HG03097 (cell line): ENCODE results near the gene KL.

Source experiments
- ATAC-seq: cut with Tn5 transposase; IDR thresholded peaks from one replicate; pipeline ENCODE4 v1.9.1; 2021; ENCODE audit not compliant: unreplicated experiment, low FRiP score

The KL gene

DNA sequence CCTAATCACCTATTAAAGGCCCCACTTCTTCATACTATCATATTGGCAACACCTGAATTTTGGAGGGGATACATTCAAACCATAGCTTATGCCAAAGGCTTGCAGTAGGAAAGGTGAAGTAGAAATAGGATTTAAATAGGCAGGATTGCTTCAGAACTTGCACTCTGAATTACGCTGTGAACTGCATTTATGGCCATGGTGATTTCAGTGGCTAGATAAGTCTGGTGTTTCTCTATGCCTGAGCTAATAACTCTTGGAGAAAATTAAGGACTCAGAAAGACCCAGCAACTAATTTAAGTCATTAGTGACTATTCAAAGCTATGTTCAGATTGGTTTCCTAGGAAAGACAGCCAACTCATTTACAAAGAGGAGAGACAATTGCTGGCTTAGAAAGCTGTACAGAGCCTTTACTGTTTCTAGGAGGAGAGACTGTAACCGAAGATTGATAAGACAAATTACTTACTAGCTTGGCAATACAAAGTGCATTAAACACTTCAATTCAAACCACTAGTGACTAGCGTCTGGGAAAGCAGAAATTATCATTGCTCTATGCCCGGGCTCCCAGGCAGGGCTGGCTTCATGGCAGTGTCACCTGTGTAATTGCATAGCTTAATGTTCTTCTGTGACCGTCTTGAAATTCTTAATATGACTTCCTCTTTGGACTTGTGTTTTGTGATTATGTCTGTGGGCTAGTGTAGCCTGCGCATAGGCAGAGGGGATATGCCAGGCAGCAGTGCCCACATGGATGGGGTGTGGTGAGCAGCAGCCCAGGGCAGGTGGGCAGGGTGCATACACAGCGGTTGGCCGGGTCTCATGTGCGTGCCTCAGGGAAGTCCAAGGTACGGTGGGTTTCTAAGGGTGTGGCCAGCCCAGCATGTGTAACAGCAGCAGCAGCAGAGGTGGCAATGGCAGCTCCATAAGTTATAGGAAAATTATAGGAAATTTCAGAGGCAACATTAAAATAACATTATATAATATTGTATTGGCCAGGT, 60.1 kb downstream of the KL start:
- no peak for ATAC-seq

DNA sequence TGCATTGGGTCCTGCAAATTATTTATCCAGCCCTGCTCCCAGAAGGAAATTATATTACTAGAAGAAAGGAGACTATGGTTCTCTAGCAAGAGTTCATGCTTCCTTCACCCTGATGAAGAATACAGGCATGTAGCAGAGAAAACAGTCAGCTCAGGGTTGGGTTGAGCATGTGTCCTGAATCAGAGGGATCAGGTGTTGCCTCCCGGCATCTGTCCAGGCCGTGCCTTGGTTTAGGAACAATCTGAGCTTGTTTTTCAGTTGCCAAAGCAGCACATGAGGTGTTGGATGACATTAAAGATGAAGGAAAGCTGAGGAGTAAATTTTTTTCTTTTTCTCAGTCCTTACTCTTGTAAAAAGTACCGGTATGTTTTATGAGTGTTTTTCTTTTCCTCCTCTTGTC, 62.0 kb downstream of the KL start:
- no peak for ATAC-seq

DNA sequence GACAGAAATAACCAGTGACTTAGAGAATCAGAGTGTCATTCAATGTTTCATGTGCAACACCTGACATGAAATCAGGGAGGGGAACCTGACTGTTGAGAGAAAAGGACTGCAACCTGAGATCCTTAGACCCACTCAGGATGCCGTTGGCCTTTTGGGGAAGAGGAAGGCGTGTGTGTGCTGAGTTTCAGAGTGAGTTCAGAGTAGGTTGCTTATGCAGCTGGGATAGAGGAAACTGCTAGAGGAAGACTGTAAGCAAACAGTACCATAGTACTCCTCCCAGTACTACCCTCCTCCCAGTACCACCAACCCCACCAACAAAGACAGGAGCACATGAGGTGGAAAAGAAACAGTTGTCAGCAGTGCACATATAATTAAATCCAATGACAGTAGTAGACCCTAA, 63.7 kb downstream of the KL start:
- ATAC-seq, result no peak

DNA sequence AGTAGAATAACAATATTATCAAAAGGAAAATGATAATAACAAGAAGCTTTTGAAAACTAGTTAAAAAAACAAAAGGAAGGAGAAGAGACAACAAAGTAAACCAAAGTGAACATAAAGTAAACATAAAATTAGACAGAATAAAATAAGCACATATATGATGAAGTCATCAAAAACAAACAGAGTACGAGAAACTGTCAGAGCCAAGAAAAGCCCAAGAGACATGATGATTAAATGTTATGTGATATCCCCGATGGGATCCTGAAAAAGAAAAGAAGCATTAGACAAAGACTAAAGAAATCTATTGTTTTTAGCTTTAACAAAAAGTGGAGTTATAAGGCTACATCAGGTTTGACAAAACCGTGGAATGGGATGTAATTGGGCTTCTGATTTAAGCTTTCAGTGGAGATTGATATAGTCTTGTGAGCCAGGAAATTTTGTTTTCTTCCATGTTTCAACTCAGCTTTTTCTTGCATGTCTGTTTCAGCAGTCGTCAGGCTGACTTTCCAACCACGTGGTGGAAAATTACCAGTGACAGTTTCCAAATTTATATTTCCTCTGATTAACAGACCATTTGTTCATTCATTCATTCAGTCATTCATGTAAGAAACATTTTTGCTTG, 64.9 kb downstream of the KL start:
- ATAC-seq, result no peak

DNA sequence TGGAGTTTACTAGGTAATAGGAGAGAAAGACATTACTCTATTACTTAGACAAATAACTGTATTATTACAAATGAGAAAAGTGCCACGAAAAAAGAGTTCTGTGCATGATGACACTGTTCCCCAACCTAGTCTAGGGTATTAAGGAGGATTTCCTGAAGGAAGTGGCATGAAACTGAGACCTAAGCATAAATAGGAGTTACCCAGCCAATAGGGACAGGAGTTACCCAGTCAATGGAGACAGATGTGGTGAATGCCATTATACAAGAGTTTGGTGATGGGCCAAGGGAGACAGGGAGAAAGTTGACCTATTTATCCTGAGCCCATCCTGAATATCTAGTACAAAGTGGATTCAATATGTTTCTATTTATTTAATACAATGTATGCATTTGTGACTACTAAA, 65.4 kb downstream of the KL start:
- no peak for ATAC-seq

DNA sequence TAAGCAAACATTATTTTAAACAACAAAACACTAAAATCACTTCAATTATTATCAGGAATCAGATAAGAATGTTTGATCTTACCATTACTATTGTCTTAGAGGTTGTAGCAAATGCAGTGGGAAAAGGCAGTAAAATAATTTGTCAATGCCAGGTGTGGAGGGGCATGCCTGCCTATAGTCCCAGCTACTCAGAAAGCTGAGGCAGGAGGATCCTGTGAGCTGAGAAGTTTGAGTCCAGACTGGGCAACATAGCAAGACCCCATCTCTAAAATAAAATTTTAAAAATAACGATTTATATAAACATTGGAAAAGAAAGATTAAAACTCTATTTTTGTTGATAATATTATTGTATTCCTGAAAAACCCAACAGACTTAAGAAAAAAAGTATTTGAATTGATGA, 66.8 kb downstream of the KL start:
- ATAC-seq, result no peak

DNA sequence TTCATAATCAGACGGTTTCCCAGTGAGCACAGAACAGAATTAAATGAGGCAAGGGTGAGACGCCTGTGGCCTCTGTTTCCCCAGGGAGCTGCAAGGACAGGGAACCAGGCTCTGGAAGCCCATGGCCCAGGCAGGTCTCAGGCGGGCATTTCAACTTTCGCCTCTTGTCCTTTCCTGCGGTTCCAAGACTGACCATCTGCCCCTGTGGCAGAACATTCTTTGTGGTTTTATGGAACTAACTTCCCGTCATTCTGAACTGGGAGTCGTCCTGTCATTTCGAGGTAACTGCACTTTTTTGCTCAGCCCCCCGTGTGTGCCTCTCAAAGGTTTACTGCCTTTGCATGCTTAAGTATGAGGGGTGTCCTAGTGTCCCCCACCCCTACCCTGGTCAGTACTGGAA, 70.9 kb downstream of the KL start:
- ATAC-seq, result no peak

DNA sequence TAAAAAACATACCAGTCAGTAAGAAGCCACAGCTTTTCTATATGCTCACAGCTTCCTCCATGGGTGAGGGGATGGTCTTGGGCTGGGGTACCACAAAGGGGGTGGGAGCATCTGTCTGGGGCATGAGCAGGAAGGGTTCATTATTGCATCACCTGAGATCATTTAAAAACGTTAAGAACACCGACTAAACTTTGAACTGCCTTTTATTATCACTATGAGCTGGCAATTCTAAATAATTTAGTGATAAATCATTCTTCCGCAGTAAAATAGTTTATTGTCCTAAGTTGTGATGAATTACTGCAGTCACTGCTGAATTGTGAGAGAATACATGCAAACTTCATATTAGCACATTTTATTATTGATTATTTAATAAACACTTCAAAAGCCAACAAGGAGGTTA, 71.6 kb downstream of the KL start:
- ATAC-seq, result no peak

DNA sequence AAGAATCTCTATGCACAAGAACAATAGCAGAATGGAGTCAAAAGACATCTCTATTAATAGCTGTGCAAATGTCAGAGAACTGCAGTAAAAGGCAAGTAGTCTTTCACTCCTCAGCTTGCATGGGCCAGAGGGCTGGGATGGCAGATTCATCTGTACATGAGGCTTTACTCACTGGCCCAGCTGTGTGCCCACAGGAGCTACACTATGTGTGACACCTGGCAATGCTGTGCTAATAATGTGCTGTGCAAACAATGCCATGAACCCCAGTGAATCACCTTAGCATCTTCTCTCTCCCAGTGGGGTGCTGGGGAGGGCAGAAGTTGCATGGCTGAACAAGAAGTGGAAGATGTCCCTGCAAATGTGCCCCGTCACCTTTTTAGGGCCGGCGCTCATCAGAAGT, 73.1 kb downstream of the KL start:
- no peak for ATAC-seq

DNA sequence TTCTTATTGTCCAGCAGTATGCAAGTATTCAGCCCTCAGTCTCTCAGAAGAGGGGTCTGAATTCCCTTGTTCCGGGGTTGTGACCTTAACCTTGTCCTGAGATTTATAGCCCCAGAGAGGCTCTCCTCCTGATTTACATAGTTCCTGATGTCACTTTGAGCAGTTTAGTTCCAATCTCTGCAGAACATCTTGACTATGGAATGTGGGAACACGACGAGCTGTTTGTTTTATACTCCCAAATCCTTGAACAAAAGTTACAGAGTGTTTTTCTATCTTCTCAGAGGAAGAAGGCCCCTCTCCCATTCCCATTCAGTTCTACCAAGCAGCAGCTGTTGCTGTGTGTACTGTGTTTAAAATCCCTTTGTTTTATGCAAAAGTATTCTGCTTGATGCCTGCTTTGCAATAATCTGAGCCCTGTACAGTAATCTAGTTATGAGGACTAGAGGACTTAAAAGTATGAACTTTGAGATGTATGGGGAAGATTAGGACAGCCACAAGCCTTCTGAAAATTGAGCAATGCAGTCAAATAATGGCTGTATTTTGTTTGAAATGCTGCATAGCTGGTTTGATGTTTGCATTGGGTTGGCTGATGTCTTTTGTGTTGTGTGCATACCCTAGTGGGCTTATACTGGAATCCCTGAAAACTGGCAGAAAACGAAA, 74.7 kb downstream of the KL start:
- no peak for ATAC-seq

DNA sequence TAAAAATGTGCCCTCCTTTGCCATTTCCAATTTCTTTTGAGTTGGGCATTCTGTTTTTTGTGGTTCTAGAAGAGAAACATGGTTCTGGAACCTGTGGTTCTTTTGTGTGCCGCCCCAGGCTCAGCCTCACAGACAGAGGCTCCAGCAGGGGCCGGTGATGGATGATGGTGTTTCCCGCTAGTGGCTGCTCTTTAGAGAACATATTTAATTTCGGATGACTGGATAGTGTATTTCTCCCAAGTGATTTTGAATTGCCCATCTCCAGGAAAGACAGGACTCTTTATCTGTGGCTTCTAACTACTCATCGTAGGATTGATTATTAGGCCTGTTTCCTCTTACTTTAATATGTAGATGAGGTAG, 75.2 kb downstream of the KL start:
- no peak for ATAC-seq

DNA sequence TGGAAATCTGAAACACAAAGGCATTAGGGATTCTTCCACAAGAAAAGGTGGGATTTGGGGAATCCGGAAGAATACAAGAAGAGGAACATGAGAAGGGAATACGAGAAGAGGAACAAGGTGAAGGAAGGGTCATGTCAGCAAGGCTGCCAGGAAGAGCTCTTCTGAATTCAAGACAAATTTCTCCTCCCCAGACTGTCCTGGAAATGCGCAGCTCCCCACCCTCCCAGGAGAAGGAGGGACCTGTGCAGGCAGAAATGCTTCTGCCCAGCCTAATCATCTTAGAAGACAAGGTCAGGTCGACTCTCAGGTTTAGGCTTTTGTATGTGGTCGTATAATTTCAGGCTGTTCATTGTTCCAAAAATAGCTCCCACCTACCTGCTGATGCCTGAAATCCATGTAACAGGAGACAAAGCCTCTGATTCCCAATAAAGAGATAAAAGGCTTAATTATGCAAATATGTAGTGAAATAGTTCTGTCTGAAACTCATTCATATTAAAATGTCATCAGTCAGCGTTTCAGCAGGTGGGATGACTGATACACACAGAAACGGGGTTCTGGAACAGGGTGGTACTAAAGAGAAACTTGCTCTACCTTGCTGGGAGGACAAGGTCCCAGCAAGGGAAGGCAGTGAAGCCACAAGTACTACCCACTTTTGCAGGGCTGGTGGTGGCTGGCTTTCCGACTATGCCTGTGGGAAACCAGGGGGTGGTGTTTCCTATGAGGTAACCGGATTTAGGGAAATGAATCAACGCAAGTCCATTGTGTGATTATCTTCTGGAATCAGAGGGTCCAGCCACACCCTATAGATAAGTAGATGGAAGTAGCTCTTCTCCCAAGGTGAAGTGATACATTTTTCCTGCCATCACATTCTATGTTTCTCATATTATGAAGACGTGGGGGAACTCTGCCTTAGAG, 76.1 kb downstream of the KL start:
- no peak for ATAC-seq

DNA sequence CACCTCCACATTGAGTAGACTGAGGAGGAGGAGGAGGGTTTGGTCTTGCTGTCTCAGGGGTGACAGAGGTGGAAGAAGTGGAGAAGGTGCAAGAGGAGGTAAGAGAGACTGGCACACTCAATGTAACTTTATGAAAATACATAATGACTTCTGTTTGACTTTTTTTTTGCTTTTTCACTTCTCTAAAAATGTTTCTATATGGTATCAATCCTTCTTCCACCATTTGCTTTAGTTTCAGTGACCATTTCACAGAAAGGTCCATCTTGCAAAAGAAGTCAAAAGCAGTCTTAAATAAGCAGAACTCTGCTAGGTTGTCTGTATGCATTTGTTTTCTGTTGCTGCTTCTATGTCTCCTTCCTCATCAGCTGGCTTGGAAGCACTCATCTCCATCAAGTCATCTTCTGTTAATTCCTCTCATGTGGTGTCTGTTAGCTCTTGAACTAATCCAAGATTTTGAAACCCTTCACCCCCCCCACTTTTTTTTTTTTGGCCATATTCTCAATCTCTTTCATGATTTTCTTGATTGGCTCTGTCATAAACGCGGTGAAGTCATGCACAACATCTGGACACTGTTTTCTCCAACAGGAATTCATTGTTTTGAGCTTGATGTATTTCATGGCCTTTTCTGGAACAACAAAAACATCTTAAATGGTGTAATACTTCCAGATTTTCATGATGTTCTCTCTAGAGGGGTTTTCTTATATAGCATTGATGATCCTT, 80.8 kb downstream of the KL start:
- no peak for ATAC-seq

DNA sequence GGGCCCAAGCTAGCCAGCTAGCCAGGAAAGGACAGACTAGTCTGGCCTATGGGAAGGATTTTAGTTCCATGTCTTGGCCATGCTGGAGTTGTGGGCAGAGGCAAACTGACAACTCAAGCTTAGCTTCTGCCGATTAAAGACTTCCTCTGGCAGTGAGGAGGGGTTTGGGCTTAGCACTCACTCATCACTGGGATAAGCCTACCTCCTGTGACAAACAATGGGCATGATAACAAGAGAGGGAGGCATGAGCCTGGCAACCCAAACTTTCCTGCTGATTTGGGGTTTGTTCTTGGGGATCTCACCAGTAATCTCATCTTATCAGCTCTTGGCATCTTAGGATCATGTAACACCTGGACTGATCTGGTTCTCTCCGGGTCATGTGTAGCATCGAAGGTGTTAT, 83.6 kb downstream of the KL start:
- no peak for ATAC-seq

DNA sequence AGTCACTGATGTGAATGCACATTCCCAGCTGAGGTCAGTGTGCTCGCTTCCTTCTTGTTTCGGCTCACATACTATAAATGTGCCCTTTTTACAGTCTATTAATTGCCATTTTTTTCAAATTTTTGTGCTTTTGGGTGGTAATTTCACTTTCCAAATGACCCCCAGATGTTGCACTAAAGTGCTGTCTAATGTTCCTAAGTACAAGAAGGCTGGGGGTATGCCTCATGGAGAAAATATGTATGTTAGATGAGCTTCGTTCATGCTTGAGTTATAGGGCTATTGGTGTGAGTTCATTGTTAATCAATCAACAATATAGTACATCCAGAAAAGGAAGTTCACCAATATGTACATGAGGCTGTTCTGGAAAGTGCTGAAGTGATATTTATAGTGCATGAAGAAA, 84.7 kb downstream of the KL start:
- no peak for ATAC-seq

DNA sequence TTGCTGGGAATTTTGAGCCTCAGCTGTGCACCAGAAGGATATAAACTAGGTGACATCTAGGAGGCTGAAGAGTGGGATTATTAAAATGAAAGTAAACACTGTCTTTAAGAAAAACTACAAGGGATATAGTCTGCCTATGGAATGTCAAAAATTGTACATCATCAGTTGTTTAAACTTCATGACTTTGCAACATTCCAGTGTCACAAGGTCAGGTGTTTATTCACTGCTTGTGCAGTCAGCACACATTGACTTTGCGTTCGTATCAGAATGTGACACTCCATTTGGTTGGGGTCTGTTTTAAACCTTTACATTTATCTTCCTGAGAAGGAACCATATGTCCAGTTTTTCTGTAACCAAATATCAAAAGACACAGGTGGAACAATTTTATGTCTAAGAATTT, 85.6 kb downstream of the KL start:
- no peak for ATAC-seq

DNA sequence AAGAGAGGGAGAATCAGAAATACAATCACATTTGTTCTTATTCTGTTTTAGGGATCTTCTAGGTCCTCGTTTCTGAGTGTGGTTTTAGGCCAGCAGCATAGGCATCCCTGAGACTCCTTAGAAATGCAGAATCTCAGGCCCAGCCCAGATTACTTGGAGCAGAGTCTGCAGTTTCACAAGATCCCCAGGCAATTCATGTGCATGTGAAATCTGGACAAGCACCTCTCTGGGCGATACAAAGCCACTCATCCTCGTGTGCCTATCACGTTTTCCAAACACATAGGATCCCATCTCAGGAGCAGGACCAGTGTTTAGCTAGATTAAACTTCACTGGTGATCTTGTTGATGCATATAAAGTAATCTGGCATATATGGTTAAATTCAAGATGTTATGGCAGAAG, 87.2 kb downstream of the KL start:
- ATAC-seq, result no peak

DNA sequence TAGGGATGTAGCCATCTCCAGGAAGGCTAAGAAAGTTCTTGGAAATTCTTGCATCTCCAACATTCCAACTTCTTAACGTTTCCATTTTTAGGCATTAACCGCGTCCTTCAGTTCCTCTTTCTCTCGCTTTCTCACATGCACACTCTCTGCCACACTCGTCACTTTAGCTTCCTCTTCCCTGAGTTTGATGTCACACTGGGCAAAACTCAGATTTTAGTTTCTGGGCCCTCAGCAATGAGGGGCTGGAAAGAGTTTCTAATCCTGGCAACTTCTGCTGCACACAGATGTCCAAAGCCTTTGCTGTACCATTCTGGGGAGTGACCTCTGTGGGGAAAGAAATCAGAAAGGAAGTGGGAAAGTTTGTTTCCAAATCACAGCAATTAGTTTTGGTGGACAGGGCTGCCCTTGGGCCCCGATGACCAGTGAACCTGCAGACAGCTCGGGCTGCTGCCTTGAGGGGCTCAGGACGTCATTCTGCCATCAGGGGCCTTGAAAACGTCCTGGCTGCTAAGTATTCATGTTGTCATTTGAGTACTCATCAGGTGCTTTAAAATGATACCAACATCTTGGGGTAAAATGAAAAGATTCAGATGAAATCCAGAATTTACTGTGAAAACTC, 89.3 kb downstream of the KL start:
- ATAC-seq, result no peak

DNA sequence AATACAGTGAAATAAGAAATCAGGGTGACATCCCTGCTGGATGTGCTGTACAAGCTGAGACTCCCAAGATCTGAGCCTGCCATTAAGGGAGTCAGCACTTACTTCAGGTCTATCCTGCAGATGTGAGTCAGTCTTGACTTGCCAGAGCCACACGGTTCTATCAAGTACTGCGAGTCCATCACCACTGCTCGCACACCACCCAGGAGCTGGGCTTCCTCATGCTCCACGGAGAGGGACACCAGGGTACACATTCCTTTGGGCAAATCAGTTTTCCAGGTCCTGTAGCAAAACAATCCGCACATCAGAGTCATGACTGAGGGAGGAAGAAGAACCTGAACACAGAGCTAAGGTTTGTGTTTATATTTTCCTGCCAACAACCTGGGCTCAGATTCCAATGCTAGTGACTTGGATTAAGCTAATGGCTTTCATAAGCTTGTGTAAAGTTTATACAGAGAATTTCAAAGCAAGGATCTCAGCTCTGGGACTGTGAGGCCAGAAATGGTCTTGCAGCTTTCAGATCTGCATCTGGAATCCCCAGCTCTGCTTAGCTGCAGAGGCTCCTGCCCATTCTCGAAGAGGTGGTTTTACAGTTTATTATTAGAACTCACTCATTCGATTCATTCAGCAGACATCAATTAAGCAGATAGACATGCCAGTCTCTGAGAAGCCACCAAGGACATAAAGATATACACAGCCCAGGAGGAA, 90.6 kb downstream of the KL start:
- ATAC-seq, result no peak
